H1 (cell line): ENCODE measurements around the gene CSH1. TPM values are rescaled to one million over a fixed set of nuclear protein-coding genes. Genes with fewer than 3 reads are reported as not detected.
A peak's percentile ranks its signal among the peaks of the same experiment; 100 is the strongest.

Source experiments
- CTCF ChIA-PET: fragments of 300-600 bp; sonication (Branson Sonifier 250); formaldehyde crosslinking; loops from one replicate; lab custom pipeline; 2021; ENCODE audit not compliant: partially characterized antibody; lab: Charles Lee
- POLR2A ChIA-PET: fragments of 300-600 bp; sonication (Branson Sonifier 250); formaldehyde crosslinking; loops from one replicate; lab custom pipeline; 2021; ENCODE audit warnings: inconsistent platforms; ENCODE audit not compliant: partially characterized antibody; lab: Charles Lee
- DNase-seq, 2 experiments: peaks; one replicate each; pipeline versions ENCODE4 v3.0.0 to v3.0.0-alpha.2; 2010 to 2022; ENCODE audit warnings: low spot score in 2 of 2, low read depth in 1 of 2, mixed read lengths in 1 of 2
- FAIRE-seq: peaks from 2 replicates; lab custom pipeline; 2011; peaks lifted over from hg19 to GRCh38; lab: Jason Lieb, UNC
- H2AFZ ChIP-seq: 2 replicates; pipeline ENCODE4 v1.8.1; 2012; ENCODE audit warnings: low read length, inconsistent platforms
- H2AK5ac ChIP-seq: 2 replicates; pipeline ENCODE4 v1.6.1; 2013; ENCODE audit warnings: low read depth, low read length
- H2BK120ac ChIP-seq: replicated peaks from 2 replicates; pipeline ENCODE3; 2013; ENCODE audit warnings: low read depth, low read length, inconsistent platforms
- H2BK12ac ChIP-seq: 2 replicates; pipeline ENCODE4 v1.6.1; 2013; ENCODE audit warnings: low read depth, low read length
- H2BK15ac ChIP-seq: 2 replicates; pipeline ENCODE4 v1.6.1; 2013; ENCODE audit warnings: low read length
- H2BK20ac ChIP-seq: 2 replicates; pipeline ENCODE4 v1.6.1; 2013; ENCODE audit warnings: low read length
- H2BK5ac ChIP-seq: 2 replicates; pipeline ENCODE4 v1.6.1; 2013; ENCODE audit warnings: low read depth, low read length
- H3K14ac ChIP-seq: 2 replicates; pipeline ENCODE4 v1.6.1; 2013; ENCODE audit warnings: inconsistent platforms; ENCODE audit not compliant: insufficient read length
- H3K18ac ChIP-seq: 2 replicates; pipeline ENCODE4 v1.6.1; 2013; ENCODE audit warnings: low read length; ENCODE audit errors: extremely low read depth
- H3K23ac ChIP-seq: 2 replicates; pipeline ENCODE4 v1.6.1; 2013; ENCODE audit warnings: inconsistent platforms; ENCODE audit not compliant: insufficient read length
- H3K23me2 ChIP-seq: 2 replicates; pipeline ENCODE4 v1.6.1; 2013; ENCODE audit warnings: low read depth, low read length
- H3K27ac ChIP-seq: 2 replicates; pipeline ENCODE4 v1.6.1; 2011; ENCODE audit warnings: low read depth, low read length, inconsistent platforms
- H3K27me3 ChIP-seq, 4 experiments: replicated peaks in 1 of 4; 1 replicate in 1 of 4; 2 replicates in 3 of 4; pipeline versions ENCODE4 v1.6.1 to v1.8.1; 2011 to 2013; ENCODE audit warnings: low read length in 3 of 4, mild to moderate bottlenecking in 3 of 4, inconsistent platforms in 2 of 4, mixed read lengths in 2 of 4, moderate library complexity in 1 of 4; ENCODE audit not compliant: control insufficient read depth in 3 of 4, insufficient read depth in 3 of 4; ENCODE audit errors: extremely low read depth in 1 of 4
- H3K36me3 ChIP-seq, 4 experiments: 2 replicates each; pipeline versions ENCODE4 v1.6.1 to v1.8.1; 2011 to 2013; ENCODE audit warnings: mild to moderate bottlenecking in 4 of 4, low read length in 3 of 4, moderate library complexity in 2 of 4, control low read depth in 1 of 4, inconsistent platforms in 1 of 4; ENCODE audit not compliant: insufficient read depth in 4 of 4, control insufficient read depth in 2 of 4
- H3K4ac ChIP-seq: replicated peaks from 2 replicates; pipeline ENCODE3; 2013; ENCODE audit warnings: low read length, low read depth, mixed read lengths, inconsistent platforms; ENCODE audit not compliant: insufficient read length
- H3K4me1 ChIP-seq, 4 experiments: replicated peaks in 1 of 4; 1 replicate in 1 of 4; 2 replicates in 3 of 4; pipeline versions ENCODE4 v1.6.1 to v1.8.1; 2011 to 2013; ENCODE audit warnings: low read length in 3 of 4, inconsistent platforms in 2 of 4, mixed read lengths in 1 of 4; ENCODE audit not compliant: insufficient read depth in 4 of 4, control insufficient read depth in 3 of 4
- H3K4me2 ChIP-seq, 2 experiments: 2 replicates each; pipeline versions ENCODE4 v1.6.1 to v1.8.1; 2011 to 2013; ENCODE audit warnings: low read depth in 2 of 2, low read length in 2 of 2, control low read depth in 1 of 2, inconsistent platforms in 1 of 2, mild to moderate bottlenecking in 1 of 2; ENCODE audit not compliant: insufficient read depth in 1 of 2
- H3K4me3 ChIP-seq, 4 experiments: fragments of 200-600, 300-600 bp in 1 of 4; sonication (generic), shearing (Covaris generic), sonication (Bioruptor Twin) in 1 of 4; 2 replicates each; pipeline versions ENCODE4 v1.5.1 to v1.8.1; 2011 to 2016; ENCODE audit warnings: low read length in 4 of 4, low read depth in 3 of 4, control low read depth in 2 of 4, inconsistent platforms in 2 of 4, mild to moderate bottlenecking in 2 of 4, mixed read lengths in 1 of 4, moderate library complexity in 1 of 4; ENCODE audit not compliant: insufficient read depth in 2 of 4; ENCODE audit errors: extremely low read depth in 1 of 4
- H3K56ac ChIP-seq: replicated peaks from 2 replicates; pipeline ENCODE3; 2013; ENCODE audit warnings: low read depth, mild to moderate bottlenecking, mixed read lengths, low read length, inconsistent platforms; ENCODE audit not compliant: insufficient read length
- H3K79me1 ChIP-seq: 2 replicates; pipeline ENCODE4 v1.6.1; 2013; ENCODE audit warnings: low read depth, low read length, control low read depth
- H3K79me2 ChIP-seq, 2 experiments: 2 replicates each; pipeline versions ENCODE4 v1.6.1 to v1.8.1; 2012 to 2013; ENCODE audit warnings: low read length in 2 of 2, mild to moderate bottlenecking in 2 of 2, inconsistent platforms in 1 of 2; ENCODE audit not compliant: insufficient read depth in 2 of 2, control insufficient read depth in 1 of 2
- H3K9ac ChIP-seq, 4 experiments: replicated peaks in 1 of 4; 1 replicate in 1 of 4; 2 replicates in 3 of 4; pipeline versions ENCODE4 v1.6.1 to v1.8.1; 2011 to 2013; ENCODE audit warnings: low read depth in 3 of 4, low read length in 3 of 4, control low read depth in 2 of 4, mild to moderate bottlenecking in 2 of 4, moderate library complexity in 2 of 4, inconsistent platforms in 1 of 4; ENCODE audit errors: extremely low read depth in 1 of 4
- H3K9me3 ChIP-seq, 2 experiments: 2 replicates each; pipeline versions ENCODE4 v1.6.1 to v1.8.1; 2012 to 2013; ENCODE audit warnings: mild to moderate bottlenecking in 2 of 2, moderate library complexity in 2 of 2, control low read depth in 1 of 2, inconsistent platforms in 1 of 2, low read depth in 1 of 2, low read length in 1 of 2, mixed read lengths in 1 of 2; ENCODE audit not compliant: insufficient read depth in 2 of 2
- H4K20me1 ChIP-seq, 2 experiments: replicated peaks in 1 of 2; 2 replicates each; pipeline versions ENCODE3 to v1.8.1; 2011 to 2013; ENCODE audit warnings: inconsistent platforms in 2 of 2, low read length in 2 of 2, mild to moderate bottlenecking in 1 of 2; ENCODE audit not compliant: insufficient read depth in 2 of 2, control insufficient read depth in 1 of 2
- H4K5ac ChIP-seq: 2 replicates; pipeline ENCODE4 v1.6.1; 2013; ENCODE audit warnings: low read length, low read depth, mixed read lengths, inconsistent platforms; ENCODE audit not compliant: insufficient read length
- H4K8ac ChIP-seq: 2 replicates; pipeline ENCODE4 v1.8.0; 2013; ENCODE audit warnings: mild to moderate bottlenecking, moderate library complexity, low read length, inconsistent platforms; ENCODE audit not compliant: insufficient read depth; ENCODE audit errors: extremely low read depth
- H4K91ac ChIP-seq: replicated peaks from 2 replicates; pipeline ENCODE3; 2013; ENCODE audit warnings: low read length, mixed read lengths, inconsistent platforms; ENCODE audit not compliant: insufficient read length
- BCL11A ChIP-seq, 2 experiments: IDR thresholded peaks; one replicate each; pipeline ENCODE4 v1.6.1; 2011; ENCODE audit warnings: low read depth in 2 of 2, low read length in 2 of 2, mild to moderate bottlenecking in 2 of 2
- CBX5 ChIP-seq: fragments of 300-800, 300-1000 bp; sonication (generic); IDR thresholded peaks from 2 replicates; pipeline ENCODE4 v1.7.1; 2016; ENCODE audit warnings: antibody characterized with exemption, low read length, low read depth
- CBX8 ChIP-seq: fragments of 300-800, 300-1000 bp; sonication (generic); IDR thresholded peaks from 2 replicates; pipeline ENCODE4 v1.7.1; 2016; ENCODE audit warnings: low read depth, low read length, borderline replicate concordance
- CTBP2 ChIP-seq: IDR thresholded peaks from 2 replicates; pipeline ENCODE4 v1.7.0; 2011; ENCODE audit warnings: borderline replicate concordance, mild to moderate bottlenecking, moderate library complexity, mixed read lengths, low read length; ENCODE audit not compliant: insufficient read depth, insufficient read length
- MAFK ChIP-seq: IDR thresholded peaks from 2 replicates; pipeline ENCODE4 v1.6.1; 2012; ENCODE audit warnings: low read depth, mild to moderate bottlenecking, improper control_type of control experiment, low read length
- POLR2A ChIP-seq, 2 experiments: IDR thresholded peaks; 1 replicate in 1 of 2; 2 replicates in 1 of 2; pipeline ENCODE4 v1.6.1; 2011; ENCODE audit warnings: low read depth in 2 of 2, low read length in 2 of 2, mild to moderate bottlenecking in 2 of 2; ENCODE audit errors: control extremely low read depth in 1 of 2
- POLR2AphosphoS5 ChIP-seq: IDR thresholded peaks from 2 replicates; pipeline ENCODE4 v1.6.1; 2011; ENCODE audit warnings: low read depth, low read length
- RBBP5 ChIP-seq: IDR thresholded peaks from 2 replicates; pipeline ENCODE4 v1.7.1; 2012; ENCODE audit warnings: low read depth, mild to moderate bottlenecking, inconsistent platforms, low read length, moderate library complexity, borderline replicate concordance
- SAP30 ChIP-seq: fragments of 300-600 bp; sonication (generic); IDR thresholded peaks from 2 replicates; pipeline ENCODE4 v1.7.1; 2012; ENCODE audit warnings: low read length, moderate library complexity, mild to moderate bottlenecking, inconsistent platforms; ENCODE audit not compliant: insufficient read depth, insufficient replicate concordance
- SIRT6 ChIP-seq: IDR thresholded peaks from one replicate; pipeline ENCODE4 v1.7.1; 2012; ENCODE audit warnings: low read length, inconsistent platforms
- SP1 ChIP-seq: IDR thresholded peaks from 2 replicates; pipeline ENCODE4 v1.6.1; 2011; ENCODE audit warnings: low read depth, low read length
- WGBS, 2 experiments: shearing (Covaris generic) in 1 of 2; methylation state at CpG; one replicate each; pipeline versions ENCODE4 v1.1.6 to v1.1.7; 2013 to 2015; ENCODE audit warnings: low lambda C conversion rate in 2 of 2, mixed read lengths in 2 of 2, inconsistent platforms in 1 of 2, low coverage in 1 of 2, missing lambda C conversion rate in 1 of 2; ENCODE audit not compliant: insufficient replicate concordance in 2 of 2, insufficient coverage in 1 of 2, insufficient read length in 1 of 2; ENCODE audit errors: extremely low coverage in 1 of 2, missing lambda C conversion rate in 1 of 2; 5-methylcytosine and 5-hydroxymethylcytosine counted together
- polyA plus RNA-seq, 7 experiments: library from polyadenylated mRNA; depleted of rRNA in 3 of 7; stranded (reverse) in 5 of 7; unstranded in 2 of 7; fragments of >200 nt in 5 of 7; fragments of 200-250 nt in 2 of 7; gene quantifications; 1 replicate in 5 of 7; 2 replicates in 1 of 7; 4 replicates in 1 of 7; pipeline versions ENCODE4 v1.2.1 to v1.2.3, GENCODE V29; 2011 to 2013; ENCODE audit warnings: missing spikeins in 2 of 7, mixed read lengths in 2 of 7
- total RNA-seq: library from RNA; stranded (reverse); fragmentation: NEBNext Ultra II Directional; extraction: Animal tissue kit (Norgen Biotek cat#: 25700); gene quantifications from 2 replicates; pipeline ENCODE4 v1.2.1, GENCODE V29; 2021
- TF ChIP-seq, protein P1 (sequence below): IDR thresholded peaks from 2 replicates; pipeline ENCODE4 v1.6.1; 2012; ENCODE audit warnings: inconsistent platforms
- TF ChIP-seq, protein P2 (sequence below): IDR thresholded peaks from 2 replicates; pipeline ENCODE4 v1.6.1; 2012; ENCODE audit warnings: inconsistent platforms

CSH1 gene
- total and polyA plus RNA-seq, 2 of the 8 experiments (the other 6 are each of a cell fraction or from before 2014, with no cell fraction given): 0.12 TPM; not detected in 1

GRCh38 chr17:63933598-63933997 lies 37.2 kb upstream of the CSH1 start:
- H3K23me2 ChIP-seq: no peaks in the 10 kb centered on the region
- H3K4ac ChIP-seq: no peak overlapping the region
- H3K79me2 ChIP-seq: no peaks in the 10 kb centered on the region
- CTCF ChIA-PET: interaction anchor here (1.1 to 11.4 kb wide), 8 partner anchors 13 to 92 kb away, joined by 3 to 164 read pairs (median 12); partner anchors contain the start of genes CSHL1, GH1 and GH2
- no peak overlapping the region for H3K56ac ChIP-seq
- H4K8ac ChIP-seq: no peak overlapping the region
- no peak for DNase-seq
- H2BK120ac ChIP-seq: no peak overlapping the region
- no peak overlapping the region for H4K91ac ChIP-seq
- no peak overlapping the region for H3K4me3 ChIP-seq
- no peak overlapping the region for H2BK20ac ChIP-seq
- H2BK15ac ChIP-seq: peak overlapping the region; percentile 29; the same call in 1 of the 2 replicates
- H3K18ac ChIP-seq: no peak overlapping the region; the same call in 1 of the 2 replicates
- no peak for FAIRE-seq
- no peak overlapping the region for H2AFZ ChIP-seq
- WGBS, 2 experiments: 86% methylated on average over 8 of the region's 8 CpGs; no CpG with 5 or more reads in 1 of the 2 experiments
- H3K14ac ChIP-seq: no peak overlapping the region
- H3K9me3 ChIP-seq: no peaks in the 10 kb centered on the region
- H3K4me1 ChIP-seq: peaks cover 0 to 18% (median 12%) of the 10 kb centered on the region in 4 experiments; a peak in 6 of 7 replicates
- H4K5ac ChIP-seq: no peak overlapping the region
- no peaks in the 10 kb centered on the region for H3K79me1 ChIP-seq
- H3K36me3 ChIP-seq: no peaks in the 10 kb centered on the region
- POLR2A ChIA-PET: interaction anchor here (1.1 kb wide), 1 partner anchor 71 kb away, joined by 3 read pairs; no protein-coding TSS in a partner anchor
- no peak overlapping the region for H3K23ac ChIP-seq
- no peaks in the 10 kb centered on the region for H4K20me1 ChIP-seq
- H2BK12ac ChIP-seq: no peak overlapping the region
- H2BK5ac ChIP-seq: no peak overlapping the region
- no peak overlapping the region for H3K27ac ChIP-seq
- peak overlapping the region; percentile 39; the same call in 1 of the 2 replicates for H2AK5ac ChIP-seq
- H3K4me2 ChIP-seq: no peak overlapping the region
- H3K27me3 ChIP-seq: no peaks in the 10 kb centered on the region
- no peak overlapping the region for H3K9ac ChIP-seq
- TF ChIP-seq SP1 (no peak), CBX5 (no peak), BCL11A (IDR thresholded peaks at IDR 0.05; ENCODE audit: low read depth in 2 of 2, low read length in 2 of 2) (no peak), MAFK (no peak), RBBP5 (no peak), POLR2A (IDR thresholded peaks at IDR 0.05; ENCODE audit: control extremely low read depth in 1 of 2, low read depth in 2 of 2, low read length in 2 of 2) (no peak), POLR2AphosphoS5 (no peak), CBX8 (no peak), SIRT6 (no peak), SAP30 (no peak), CTBP2 (no peak)
- TF ChIP-seq, protein P1, sequence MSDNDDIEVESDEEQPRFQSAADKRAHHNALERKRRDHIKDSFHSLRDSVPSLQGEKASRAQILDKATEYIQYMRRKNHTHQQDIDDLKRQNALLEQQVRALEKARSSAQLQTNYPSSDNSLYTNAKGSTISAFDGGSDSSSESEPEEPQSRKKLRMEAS: no peak
- TF ChIP-seq, protein P2, sequence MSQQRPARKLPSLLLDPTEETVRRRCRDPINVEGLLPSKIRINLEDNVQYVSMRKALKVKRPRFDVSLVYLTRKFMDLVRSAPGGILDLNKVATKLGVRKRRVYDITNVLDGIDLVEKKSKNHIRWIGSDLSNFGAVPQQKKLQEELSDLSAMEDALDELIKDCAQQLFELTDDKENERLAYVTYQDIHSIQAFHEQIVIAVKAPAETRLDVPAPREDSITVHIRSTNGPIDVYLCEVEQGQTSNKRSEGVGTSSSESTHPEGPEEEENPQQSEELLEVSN: no peak
